Kidney capillary endothelial cell (primary cell): ENCODE results near the gene CMTM1.

ENCODE experiments used
- DNase-seq: peaks from one replicate; pipeline ENCODE4 v3.0.0-alpha.2; 2018; ENCODE audit warnings: low spot score

Gene CMTM1

GRCh38 chr16:66539623-66540469 lies 26.4 kb upstream of the CMTM1 start:
- DNase-seq, result no peak

- DNase-seq, result no peak
Observed at GRCh38 chr16:66541388-66542355, 24.6 kb upstream of the CMTM1 start.

GRCh38 chr16:66542396-66542795 lies 23.8 kb upstream of the CMTM1 start:
- DNase-seq, result no peak

- DNase-seq, result no peak
Observed at GRCh38 chr16:66543541-66543940, 22.7 kb upstream of the CMTM1 start.

GRCh38 chr16:66544016-66544757 lies 22.1 kb upstream of the CMTM1 start:
- no peak for DNase-seq

- DNase-seq, result no peak
Observed at GRCh38 chr16:66547101-66547989, 18.9 kb upstream of the CMTM1 start.

GRCh38 chr16:66548068-66548467 lies 18.2 kb upstream of the CMTM1 start:
- DNase-seq, result no peak

GRCh38 chr16:66548868-66549267 lies 17.4 kb upstream of the CMTM1 start:
- DNase-seq, result no peak

GRCh38 chr16:66549284-66550131 lies 16.7 kb upstream of the CMTM1 start, which contains the start of gene TK2:
Gene TK2, minus strand, starts transcription at chr16:66550122. Its CDS starts 61 bp downstream, at chr16:66550061.
- peak; percentile 50 for DNase-seq

GRCh38 chr16:66551348-66551759 lies 14.9 kb upstream of the CMTM1 start:
- peak; percentile 63 for DNase-seq

GRCh38 chr16:66551788-66552285 lies 14.4 kb upstream of the CMTM1 start:
- DNase-seq, result no peak

GRCh38 chr16:66552286-66553177 lies 13.7 kb upstream of the CMTM1 start, which contains the start of gene CKLF:
Gene CKLF, plus strand, starts transcription at chr16:66552576. Its CDS starts 140 bp downstream, at chr16:66552716.
- DNase-seq, result peak; percentile 91

GRCh38 chr16:66553223-66553622 lies 13.0 kb upstream of the CMTM1 start:
- peak; percentile 30 for DNase-seq

GRCh38 chr16:66554021-66554420 lies 12.2 kb upstream of the CMTM1 start:
- DNase-seq, result no peak

- DNase-seq, result no peak
Observed at GRCh38 chr16:66554495-66554894, 11.7 kb upstream of the CMTM1 start.

GRCh38 chr16:66560107-66560506 lies 6.1 kb upstream of the CMTM1 start:
- DNase-seq, result no peak

- DNase-seq, result no peak
Observed at GRCh38 chr16:66561381-66562080, 4.7 kb upstream of the CMTM1 start.

GRCh38 chr16:66562409-66562808 lies 3.8 kb upstream of the CMTM1 start:
- no peak for DNase-seq
